Memory B cell (primary cell): ENCODE data around the gene RAC2.
A peak's percentile ranks its signal among the peaks of the same experiment; 100 is the strongest.
"Not testable (repeated sequence)": the region's sequence is repeated elsewhere in the genome, so short reads cannot be mapped to it uniquely, and the experiment has no call there.

Experiments
- ATAC-seq: fragments of 150-1000 bp; cut with Tn5 transposase; 2 replicates; pipeline ENCODE4 v1.10.0; 2021; ENCODE audit warnings: low read depth, mild to moderate bottlenecking, moderate library complexity
- DNase-seq, 2 donors: peaks; one replicate each; pipeline ENCODE4 v3.0.0; 2022; ENCODE audit warnings: low spot score in 2 of 2
- H3K27ac Mint-ChIP-seq: one replicate; pipeline ENCODE4 v1.8.0; 2022; ENCODE audit warnings: mild to moderate bottlenecking, moderate library complexity, mixed read lengths
- H3K27me3 Mint-ChIP-seq: one replicate; pipeline ENCODE4 v1.8.0; 2022; ENCODE audit warnings: mixed read lengths
- H3K36me3 Mint-ChIP-seq: one replicate; pipeline ENCODE4 v1.8.0; 2022; ENCODE audit warnings: mild to moderate bottlenecking, mixed read lengths
- H3K4me1 Mint-ChIP-seq: one replicate; pipeline ENCODE4 v1.8.0; 2022; ENCODE audit warnings: mixed read lengths
- H3K4me3 Mint-ChIP-seq: one replicate; pipeline ENCODE4 v1.8.0; 2022; ENCODE audit warnings: mild to moderate bottlenecking, moderate library complexity, mixed read lengths
- H3K9me3 Mint-ChIP-seq: one replicate; pipeline ENCODE4 v1.8.0; 2022; ENCODE audit warnings: mixed read lengths

The RAC2 gene

GRCh38 chr22:37207981-37208380 lies 36.1 kb downstream of the RAC2 start:
- Mint-ChIP-seq H3K4me1 (peaks cover 13% of the 10 kb centered on the region), H3K27me3 (no peaks in the 10 kb centered on the region), H3K9me3 (no peaks in the 10 kb centered on the region), H3K4me3 (no peak overlapping the region), H3K27ac (no peak overlapping the region), H3K36me3 (peaks cover 2% of the 10 kb centered on the region)
- ATAC-seq = no peak
- DNase-seq = no peak

- H3K36me3 Mint-ChIP-seq = peaks cover under 1% of the 10 kb centered on the region
- no peaks in the 10 kb centered on the region for H3K9me3 Mint-ChIP-seq
- H3K4me1 Mint-ChIP-seq = peaks cover 12% of the 10 kb centered on the region
- H3K4me3 Mint-ChIP-seq = no peak overlapping the region
- DNase-seq = no peak
- no peak overlapping the region for H3K27ac Mint-ChIP-seq
- ATAC-seq = no peak
- no peaks in the 10 kb centered on the region for H3K27me3 Mint-ChIP-seq
Observed at GRCh38 chr22:37206841-37207821, 36.9 kb downstream of the RAC2 start.

GRCh38 chr22:37206118-37206840 lies 37.8 kb downstream of the RAC2 start:
- Mint-ChIP-seq H3K4me1 (peaks cover 13% of the 10 kb centered on the region), H3K36me3 (no peaks in the 10 kb centered on the region), H3K27ac (no peak overlapping the region), H3K27me3 (no peaks in the 10 kb centered on the region), H3K4me3 (no peak overlapping the region), H3K9me3 (no peaks in the 10 kb centered on the region)
- ATAC-seq (no peak), DNase-seq (no peak)

- Mint-ChIP-seq H3K9me3 (no peaks in the 10 kb centered on the region), H3K36me3 (no peaks in the 10 kb centered on the region), H3K27ac (peak overlapping the region; percentile 4), H3K4me3 (no peak overlapping the region), H3K27me3 (no peaks in the 10 kb centered on the region), H3K4me1 (peaks cover 20% of the 10 kb centered on the region)
- ATAC-seq (no peak), DNase-seq (no peak)
Observed at GRCh38 chr22:37205046-37205445, 39.0 kb downstream of the RAC2 start.

GRCh38 chr22:37204045-37204655 lies 39.9 kb downstream of the RAC2 start:
- H3K27me3 Mint-ChIP-seq = no peaks in the 10 kb centered on the region
- H3K4me1 Mint-ChIP-seq = peaks cover 20% of the 10 kb centered on the region
- H3K27ac Mint-ChIP-seq = no peak overlapping the region
- no peak overlapping the region for H3K4me3 Mint-ChIP-seq
- no peaks in the 10 kb centered on the region for H3K9me3 Mint-ChIP-seq
- DNase-seq = no peak
- ATAC-seq = no peak
- H3K36me3 Mint-ChIP-seq = no peaks in the 10 kb centered on the region

GRCh38 chr22:37203354-37204044 lies 40.6 kb downstream of the RAC2 start:
- Mint-ChIP-seq H3K27me3 (no peaks in the 10 kb centered on the region), H3K27ac (no peak overlapping the region), H3K9me3 (no peaks in the 10 kb centered on the region), H3K4me3 (no peak overlapping the region), H3K4me1 (peaks cover 21% of the 10 kb centered on the region), H3K36me3 (no peaks in the 10 kb centered on the region)
- no peak for ATAC-seq
- DNase-seq = no peak

- no peak overlapping the region for H3K4me3 Mint-ChIP-seq
- DNase-seq = no peak
- no peak for ATAC-seq
- peaks cover 24% of the 10 kb centered on the region for H3K4me1 Mint-ChIP-seq
- no peaks in the 10 kb centered on the region for H3K27me3 Mint-ChIP-seq
- no peak overlapping the region for H3K27ac Mint-ChIP-seq
- H3K36me3 Mint-ChIP-seq = no peaks in the 10 kb centered on the region
- no peaks in the 10 kb centered on the region for H3K9me3 Mint-ChIP-seq
Observed at GRCh38 chr22:37202716-37203115, 41.4 kb downstream of the RAC2 start.

- no peak for DNase-seq
- H3K27ac Mint-ChIP-seq = no peak overlapping the region
- H3K9me3 Mint-ChIP-seq = no peaks in the 10 kb centered on the region
- H3K36me3 Mint-ChIP-seq = no peaks in the 10 kb centered on the region
- H3K4me3 Mint-ChIP-seq = no peak overlapping the region
- peaks cover 24% of the 10 kb centered on the region for H3K4me1 Mint-ChIP-seq
- no peak for ATAC-seq
- no peaks in the 10 kb centered on the region for H3K27me3 Mint-ChIP-seq
Observed at GRCh38 chr22:37202001-37202555, 42.0 kb downstream of the RAC2 start.

- H3K36me3 Mint-ChIP-seq, DNase-seq, H3K9me3 Mint-ChIP-seq, H3K4me3 Mint-ChIP-seq, ATAC-seq, H3K27ac Mint-ChIP-seq, H3K27me3 Mint-ChIP-seq: not testable (repeated sequence)
- H3K4me1 Mint-ChIP-seq = peaks cover 24% of the 10 kb centered on the region
Observed at GRCh38 chr22:37201443-37201820, 42.6 kb downstream of the RAC2 start.

GRCh38 chr22:37199760-37200108 lies 44.3 kb downstream of the RAC2 start:
- Mint-ChIP-seq H3K4me1 (peaks cover 20% of the 10 kb centered on the region), H3K4me3 (peak overlapping the region; percentile 94), H3K36me3 (no peaks in the 10 kb centered on the region), H3K9me3 (no peaks in the 10 kb centered on the region), H3K27ac (peak overlapping the region; percentile 90), H3K27me3 (no peaks in the 10 kb centered on the region)
- DNase-seq = no peak
- no peak for ATAC-seq

GRCh38 chr22:37199103-37199759 lies 44.8 kb downstream of the RAC2 start:
- ATAC-seq (peak; percentile 91), DNase-seq (peak; percentile 100)
- Mint-ChIP-seq H3K9me3 (no peaks in the 10 kb centered on the region), H3K36me3 (no peaks in the 10 kb centered on the region), H3K27ac (peak overlapping the region; percentile 90), H3K4me3 (peak overlapping the region; percentile 94), H3K27me3 (no peaks in the 10 kb centered on the region), H3K4me1 (peaks cover 20% of the 10 kb centered on the region)

GRCh38 chr22:37198258-37199102 lies 45.6 kb downstream of the RAC2 start:
- DNase-seq (peak; percentile 90 to 97), ATAC-seq (peak; percentile 46)
- no peaks in the 10 kb centered on the region for H3K36me3 Mint-ChIP-seq
- no peaks in the 10 kb centered on the region for H3K27me3 Mint-ChIP-seq
- H3K27ac Mint-ChIP-seq = peak overlapping the region; percentile 90
- H3K9me3 Mint-ChIP-seq = no peaks in the 10 kb centered on the region
- peaks cover 23% of the 10 kb centered on the region for H3K4me1 Mint-ChIP-seq
- H3K4me3 Mint-ChIP-seq = peak overlapping the region; percentile 94
